TTC549 (cell line): Measurements from ENCODE around the gene PLEKHG3.

Source experiments
- FAIRE-seq: peaks from 2 replicates; lab custom pipeline; 2012; peaks lifted over from hg19 to GRCh38; lab: Jason Lieb, UNC

Gene PLEKHG3

GRCh38 chr14:64748995-64749714, 44.9 kb downstream of the PLEKHG3 start:
- FAIRE-seq = no peak

- no peak for FAIRE-seq
Measured at GRCh38 chr14:64752909-64753308, 48.7 kb downstream of the PLEKHG3 start.

GRCh38 chr14:64753374-64753773, 49.1 kb downstream of the PLEKHG3 start:
- FAIRE-seq = no peak

GRCh38 chr14:64753999-64754398, 49.8 kb downstream of the PLEKHG3 start:
- no peak for FAIRE-seq

- FAIRE-seq = no peak
Measured at GRCh38 chr14:64754685-64755084, 50.5 kb downstream of the PLEKHG3 start.

GRCh38 chr14:64755781-64756221, 51.6 kb downstream of the PLEKHG3 start:
- no peak for FAIRE-seq

GRCh38 chr14:64756712-64757111, 52.5 kb downstream of the PLEKHG3 start:
- FAIRE-seq = no peak

GRCh38 chr14:64757601-64758000, 53.4 kb downstream of the PLEKHG3 start:
- no peak for FAIRE-seq

- FAIRE-seq = no peak
Measured at GRCh38 chr14:64758025-64758521, 53.8 kb downstream of the PLEKHG3 start.

- no peak for FAIRE-seq
Measured at GRCh38 chr14:64758691-64759554, 54.7 kb downstream of the PLEKHG3 start.

GRCh38 chr14:64759555-64759938, 55.3 kb downstream of the PLEKHG3 start:
- FAIRE-seq = no peak

GRCh38 chr14:64760146-64760755, 56.0 kb downstream of the PLEKHG3 start:
- no peak for FAIRE-seq

GRCh38 chr14:64760916-64761315, 56.7 kb downstream of the PLEKHG3 start:
- FAIRE-seq = no peak

GRCh38 chr14:64761441-64762043, 57.3 kb downstream of the PLEKHG3 start:
- FAIRE-seq = no peak

GRCh38 chr14:64762044-64763034, 58.1 kb downstream of the PLEKHG3 start:
- FAIRE-seq = no peak

GRCh38 chr14:64763085-64763782, 59.0 kb downstream of the PLEKHG3 start:
- no peak for FAIRE-seq

GRCh38 chr14:64763801-64764621, 59.8 kb downstream of the PLEKHG3 start:
- no peak for FAIRE-seq

GRCh38 chr14:64764641-64765520, 60.7 kb downstream of the PLEKHG3 start:
- FAIRE-seq = no peak
